HG03196 (cell line): ENCODE measurements around the gene RBM38.

Experiments
- ATAC-seq: cut with Tn5 transposase; IDR thresholded peaks from one replicate; pipeline ENCODE4 v1.9.1; 2021; ENCODE audit not compliant: unreplicated experiment

RBM38 gene

DNA sequence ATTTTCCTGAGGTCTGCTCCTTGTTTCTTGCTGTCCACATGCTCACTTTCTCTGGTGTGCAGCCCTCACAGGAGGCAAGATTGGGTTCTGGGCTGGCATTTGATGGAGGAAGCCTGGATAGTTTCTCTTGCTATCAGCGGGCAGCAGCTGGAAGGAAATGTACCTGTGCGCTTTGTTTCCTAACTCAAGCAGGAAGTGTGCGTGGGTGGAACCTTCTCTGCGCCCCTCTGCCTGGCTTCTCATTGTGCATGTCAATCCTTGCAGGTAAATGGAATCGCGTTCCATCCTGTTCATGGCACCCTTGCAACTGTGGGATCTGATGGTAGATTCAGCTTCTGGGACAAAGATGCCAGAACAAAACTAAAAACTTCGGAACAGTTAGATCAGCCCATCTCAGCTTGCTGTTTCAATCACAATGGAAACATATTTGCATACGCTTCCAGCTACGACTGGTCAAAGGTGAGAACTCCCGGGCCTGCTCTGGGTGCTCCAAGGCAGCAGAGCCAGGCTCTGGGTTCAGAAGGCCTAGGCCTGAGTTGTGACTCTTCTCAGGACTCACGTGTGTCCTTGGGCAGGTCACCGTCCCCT lies 16.8 kb upstream of the RBM38 start:
- ATAC-seq: no peak

GRCh38 chr20:57374931-57375651 lies 16.1 kb upstream of the RBM38 start:
- ATAC-seq: no peak

DNA sequence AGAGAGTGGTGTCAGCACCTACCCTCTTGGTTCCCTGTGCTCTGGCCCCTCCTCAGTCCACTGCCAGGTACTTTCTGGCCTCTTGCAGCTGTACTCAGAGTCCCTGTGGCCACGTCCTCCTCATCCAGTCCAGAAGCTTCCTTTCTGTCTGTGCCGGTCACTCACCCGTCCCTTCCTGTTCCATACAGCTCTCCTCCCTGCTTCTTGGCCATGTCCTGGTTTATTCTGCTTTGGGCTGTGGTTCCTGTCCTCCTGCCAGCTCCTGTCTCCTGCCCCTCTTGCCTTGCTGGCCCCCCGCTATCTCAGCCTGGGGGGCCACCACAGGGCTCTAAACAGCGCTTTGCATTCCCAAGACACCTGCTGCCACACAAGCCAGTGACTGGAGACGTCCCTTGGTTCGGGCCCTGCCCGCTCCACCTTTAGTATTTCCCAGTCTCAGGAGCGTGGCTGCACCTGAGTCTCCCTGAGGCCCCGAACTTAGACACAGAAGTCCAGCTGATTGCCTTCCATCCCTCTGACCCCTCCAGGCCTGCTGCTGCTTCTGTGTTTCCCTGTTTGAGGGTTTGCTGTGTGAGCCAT lies 15.5 kb upstream of the RBM38 start:
- ATAC-seq: no peak

- ATAC-seq: no peak
Measured at GRCh38 chr20:57377350-57377749, 13.8 kb upstream of the RBM38 start.

GRCh38 chr20:57378107-57378506 lies 13.1 kb upstream of the RBM38 start:
- ATAC-seq: no peak

DNA sequence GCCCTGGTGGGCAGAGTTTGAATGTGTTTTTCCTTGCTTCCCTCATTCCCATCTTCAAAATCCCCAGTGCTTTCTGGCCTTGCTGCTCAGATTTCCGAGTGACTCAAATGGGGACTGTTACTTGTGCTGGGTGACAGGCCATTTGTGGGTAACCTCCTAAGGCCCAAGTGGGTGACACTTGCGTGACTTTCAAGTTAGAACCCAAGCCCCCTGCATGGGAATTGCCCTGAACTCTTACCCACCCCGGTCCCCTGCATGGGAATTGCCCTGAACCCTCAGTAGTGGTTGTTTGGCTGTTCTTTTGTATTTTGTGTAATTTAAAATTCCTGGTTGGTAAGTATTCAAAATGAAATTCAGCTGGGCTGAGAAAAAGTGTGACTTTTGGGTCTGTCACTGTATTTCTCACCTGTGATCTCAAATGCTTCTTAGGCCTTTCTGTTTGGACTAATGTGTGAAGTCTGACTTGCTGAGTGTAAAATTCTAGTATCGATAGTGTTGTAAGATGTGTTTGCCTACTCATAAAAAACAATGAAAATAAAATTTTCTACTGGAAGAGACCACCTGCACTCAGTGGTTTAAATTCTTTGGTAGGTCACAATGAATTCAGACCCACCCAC lies 12.4 kb upstream of the RBM38 start:
- no peak for ATAC-seq

DNA sequence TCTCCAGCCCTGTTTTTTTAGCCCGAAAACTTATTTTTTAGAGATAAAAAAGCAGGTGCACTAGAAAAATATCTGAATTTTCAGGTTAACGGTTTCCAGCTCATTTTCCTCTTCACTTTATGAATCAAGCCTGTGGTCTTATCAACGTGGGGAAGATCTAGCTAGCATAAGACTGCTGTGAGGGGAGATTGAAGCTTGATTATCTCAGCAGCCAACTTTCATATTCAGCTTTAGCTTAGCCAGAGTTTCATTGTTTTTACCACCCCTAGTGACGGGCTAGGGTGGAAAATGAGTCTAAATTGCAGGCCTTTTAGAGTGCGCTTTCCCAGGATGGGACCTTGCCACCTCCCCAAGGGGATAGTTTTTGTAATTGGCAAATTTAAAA lies 11.9 kb upstream of the RBM38 start:
- ATAC-seq: no peak

DNA sequence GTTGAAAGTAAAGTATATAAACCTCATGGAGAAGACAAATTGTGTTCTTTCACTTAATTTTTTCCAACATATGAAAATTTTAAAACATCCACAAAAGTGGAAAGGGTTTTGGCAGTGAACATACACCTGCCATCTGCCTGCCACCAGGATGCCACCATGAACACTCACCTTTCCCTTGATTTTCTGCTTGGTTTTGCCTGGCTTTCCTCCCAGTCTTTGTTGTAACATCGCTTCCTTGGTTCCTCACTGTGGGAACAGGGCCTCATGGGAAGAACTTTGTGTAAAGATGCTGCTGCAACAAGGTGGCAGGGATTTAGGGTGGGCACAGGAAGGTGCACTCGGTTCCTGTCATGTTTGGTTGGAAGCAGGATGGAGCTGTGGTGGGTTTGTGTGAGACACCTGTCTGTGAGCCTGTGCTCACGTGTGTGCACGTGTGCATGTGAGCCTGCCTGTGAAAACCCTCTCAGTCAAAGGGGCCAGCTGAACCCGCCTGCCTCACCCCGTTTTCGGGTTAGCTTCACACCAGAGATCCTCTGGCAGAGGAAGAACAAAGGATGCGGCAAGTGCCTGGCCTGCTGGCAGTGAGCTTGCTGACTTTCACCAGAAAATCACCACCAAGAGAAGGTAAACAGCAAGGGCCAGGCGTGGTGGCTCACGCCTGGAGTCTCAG lies 11.0 kb upstream of the RBM38 start:
- ATAC-seq: no peak

GRCh38 chr20:57381596-57382503 lies 9.3 kb upstream of the RBM38 start:
- ATAC-seq: peak; percentile 67

DNA sequence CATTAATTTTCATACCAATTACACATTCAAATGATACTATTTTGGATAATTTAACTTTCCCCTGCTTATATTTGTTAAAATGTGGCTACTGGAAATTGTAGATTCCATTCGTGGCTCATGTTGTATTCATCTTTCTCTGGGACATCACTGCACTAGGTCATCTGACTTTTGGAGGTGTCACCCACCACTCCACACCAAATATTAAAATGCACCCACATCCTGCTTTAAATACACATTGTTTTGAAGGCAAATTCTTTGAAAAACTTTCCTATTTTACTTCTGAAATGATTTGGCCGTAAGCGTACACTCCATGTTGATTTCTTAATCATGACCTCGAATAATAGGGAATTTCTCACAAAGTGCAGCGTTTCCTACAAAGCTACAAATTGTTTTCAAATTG lies 8.7 kb upstream of the RBM38 start:
- ATAC-seq: no peak

DNA sequence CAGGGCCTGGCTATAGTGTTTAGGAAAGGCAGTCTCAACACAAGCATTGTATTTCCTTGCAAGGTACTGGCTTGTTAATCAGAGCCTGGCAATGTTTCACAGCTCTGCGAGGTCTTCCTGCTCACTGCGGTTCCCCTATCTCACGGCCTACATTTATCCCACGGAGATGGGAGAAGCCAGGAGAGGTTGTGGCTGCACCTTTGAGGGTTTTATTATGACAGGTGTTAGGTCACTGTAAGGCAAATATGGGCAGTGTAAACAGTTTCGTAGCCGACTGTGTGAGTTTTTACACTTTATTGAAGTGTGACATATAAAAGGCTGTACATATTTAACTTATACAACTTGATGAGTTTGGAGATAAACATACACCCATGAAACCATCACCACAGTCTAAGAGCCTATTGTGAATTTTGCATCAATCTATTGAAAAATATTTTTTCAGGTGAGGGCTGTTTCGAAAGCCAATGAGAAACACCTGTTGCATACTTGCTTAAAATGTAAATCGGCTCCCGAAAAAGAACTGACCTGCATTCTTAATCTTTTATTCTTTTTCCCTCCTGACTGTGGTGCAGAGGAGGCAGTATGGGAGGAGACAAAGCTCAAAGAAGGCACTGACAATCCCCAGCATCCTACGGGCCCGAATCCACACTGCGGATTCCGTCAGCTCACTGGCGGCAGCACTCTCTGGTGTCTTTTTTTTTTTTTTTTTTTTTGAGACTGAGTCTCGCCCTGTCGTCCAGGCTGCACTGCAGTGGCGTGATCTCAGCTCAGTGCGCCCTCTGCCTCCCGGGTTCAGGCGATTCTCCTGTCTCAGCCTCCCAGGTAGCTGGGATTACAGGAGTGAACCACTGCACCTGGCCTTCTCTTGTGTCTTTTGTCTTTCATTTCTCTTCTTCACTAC lies 7.5 kb upstream of the RBM38 start:
- ATAC-seq: no peak

DNA sequence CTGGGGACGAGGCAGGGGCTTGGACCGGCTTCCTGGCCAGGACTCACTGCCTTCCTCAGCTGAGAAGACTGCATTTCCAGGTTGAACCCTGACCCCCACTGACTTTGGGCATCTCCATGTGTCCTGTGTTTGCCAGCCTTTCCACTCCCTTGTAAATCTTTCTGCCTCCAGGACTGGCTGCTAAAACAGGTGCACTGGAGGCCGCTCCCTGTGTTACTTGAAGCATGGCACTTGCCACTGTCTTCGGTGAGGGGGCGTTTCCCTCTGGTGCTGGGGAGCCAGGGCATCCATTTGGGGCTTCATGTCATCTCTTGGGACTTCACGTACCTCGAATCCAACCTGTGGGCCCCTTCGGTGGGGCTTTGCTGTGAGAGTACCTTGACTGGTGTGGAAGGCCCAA lies 6.7 kb upstream of the RBM38 start:
- ATAC-seq: no peak

GRCh38 chr20:57384953-57385761 lies 6.0 kb upstream of the RBM38 start:
- no peak for ATAC-seq

DNA sequence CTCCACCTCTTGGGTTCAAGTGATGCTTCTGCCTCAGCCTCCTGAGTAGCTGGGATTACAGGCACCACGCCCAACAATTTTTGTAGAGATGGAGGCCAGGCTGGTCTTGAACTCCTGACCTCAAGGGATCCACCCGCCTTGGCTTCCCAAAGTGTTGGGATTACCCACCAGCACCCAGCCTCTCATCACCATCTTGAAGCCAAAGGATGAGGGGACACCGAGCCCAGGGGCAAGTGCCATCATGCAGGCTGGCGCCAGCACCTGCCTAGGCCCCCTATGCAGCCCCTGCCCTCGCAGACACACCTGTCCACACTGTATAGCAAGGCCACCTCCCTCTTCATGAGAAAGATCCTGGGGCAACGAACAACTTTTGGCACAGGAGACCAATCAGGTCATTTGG lies 5.3 kb upstream of the RBM38 start:
- no peak for ATAC-seq

GRCh38 chr20:57386762-57387161 lies 4.4 kb upstream of the RBM38 start:
- ATAC-seq: no peak

- no peak for ATAC-seq
Measured at GRCh38 chr20:57387463-57387862, 3.7 kb upstream of the RBM38 start.

GRCh38 chr20:57387945-57388371 lies 3.2 kb upstream of the RBM38 start:
- ATAC-seq: no peak

- ATAC-seq: peak; percentile 27
Measured at GRCh38 chr20:57388953-57389694, 2.1 kb upstream of the RBM38 start.
